MM.1S (cell line): ENCODE results near the gene SLC7A1.
A peak's percentile ranks its signal among the peaks of the same experiment; 100 is the strongest.

Experiments used
- DNase-seq: peaks from one replicate; pipeline ENCODE4 v3.0.0-alpha.2; 2015
- H2AFZ ChIP-seq: fragments of 300-600 bp; sonication (generic); 2 replicates; pipeline ENCODE4 v1.6.0; 2016; ENCODE audit warnings: antibody characterized with exemption, low read length
- H3F3A ChIP-seq: fragments of 300-600 bp; sonication (generic); 2 replicates; pipeline ENCODE4 v1.6.1; 2016; ENCODE audit warnings: mild to moderate bottlenecking, antibody characterized with exemption, low read length, moderate library complexity, mixed read lengths; ENCODE audit not compliant: insufficient read depth
- H3K27ac ChIP-seq: fragments of 300-600 bp; sonication (generic); 2 replicates; pipeline ENCODE4 v1.5.1; 2016; ENCODE audit warnings: mild to moderate bottlenecking, low read length
- H3K27me3 ChIP-seq: fragments of 300-600 bp; sonication (generic); replicated peaks from 2 replicates; pipeline ENCODE4 v1.6.0; 2016; ENCODE audit warnings: low read length; ENCODE audit not compliant: insufficient read depth
- H3K36me3 ChIP-seq: fragments of 300-600 bp; sonication (generic); replicated peaks from 2 replicates; pipeline ENCODE4 v1.6.1; 2016; ENCODE audit warnings: mild to moderate bottlenecking, low read length, mixed read lengths; ENCODE audit not compliant: insufficient read depth
- H3K4me1 ChIP-seq: fragments of 300-600 bp; sonication (generic); 2 replicates; pipeline ENCODE4 v1.6.1; 2016; ENCODE audit warnings: low read length, mixed read lengths
- H3K4me2 ChIP-seq: fragments of 300-600 bp; sonication (generic); 2 replicates; pipeline ENCODE4 v1.6.0; 2016; ENCODE audit warnings: low read depth, low read length
- H3K4me3 ChIP-seq: fragments of 300-600 bp; sonication (generic); 2 replicates; pipeline ENCODE4 v1.5.1; 2016; ENCODE audit warnings: low read length, mixed read lengths
- H3K79me2 ChIP-seq: fragments of 300-600 bp; sonication (generic); 2 replicates; pipeline ENCODE4 v1.6.1; 2016; ENCODE audit warnings: mixed run types, low read length, mixed read lengths
- H3K9ac ChIP-seq: fragments of 300-600 bp; sonication (generic); 2 replicates; pipeline ENCODE4 v1.6.1; 2016; ENCODE audit warnings: low read length, mixed read lengths
- H3K9me2 ChIP-seq: fragments of 300-600 bp; sonication (generic); replicated peaks from 2 replicates; pipeline ENCODE4 v1.6.1; 2016; ENCODE audit warnings: mild to moderate bottlenecking, low read length, mixed read lengths; ENCODE audit not compliant: insufficient read depth
- H3K9me3 ChIP-seq: fragments of 300-600 bp; sonication (generic); replicated peaks from 2 replicates; pipeline ENCODE4 v1.6.1; 2016; ENCODE audit warnings: mild to moderate bottlenecking, low read length, mixed read lengths; ENCODE audit not compliant: insufficient read depth
- H4K20me1 ChIP-seq: fragments of 300-600 bp; sonication (generic); 2 replicates; pipeline ENCODE4 v1.6.1; 2016; ENCODE audit warnings: mild to moderate bottlenecking, low read length, moderate library complexity, mixed read lengths; ENCODE audit not compliant: insufficient read depth
- CTCF ChIP-seq: fragments of 300-600 bp; sonication (generic); IDR thresholded peaks from 2 replicates; pipeline ENCODE4 v1.5.1; 2016; ENCODE audit warnings: antibody characterized with exemption, low read length, mixed read lengths
- EZH2 ChIP-seq: fragments of 300-600 bp; sonication (generic); optimal IDR thresholded peaks from 2 replicates; pipeline ENCODE3; 2017; ENCODE audit warnings: low read depth, mild to moderate bottlenecking, antibody characterized with exemption, low read length, mixed read lengths
- EZH2phosphoT487 ChIP-seq: fragments of 300-600 bp; sonication (generic); IDR thresholded peaks from 2 replicates; pipeline ENCODE4 v1.6.1; 2018; ENCODE audit warnings: antibody characterized with exemption, low read length

The SLC7A1 gene

GRCh38 chr13:29596064-29596418 is 553 bp upstream of the SLC7A1 start:
- no peak for DNase-seq
- Histone ChIP-seq H3K27ac (no peak overlapping the region), H3K4me3 (peak overlapping the region; percentile 50), H3K9ac (peak overlapping the region; percentile 10; the same call in 1 of the 2 replicates), H3K9me2 (no peaks in the 10 kb centered on the region), H3K4me2 (peak overlapping the region; percentile 65; the same call in 1 of the 2 replicates), H3K4me1 (no peaks in the 10 kb centered on the region), H3K27me3 (no peaks in the 10 kb centered on the region), H3K9me3 (no peaks in the 10 kb centered on the region), H4K20me1 (no peaks in the 10 kb centered on the region; the same call in 1 of the 2 replicates), H3K79me2 (peaks cover 41% of the 10 kb centered on the region), H3K36me3 (no peaks in the 10 kb centered on the region), H3F3A (no peaks in the 10 kb centered on the region), H2AFZ (peak overlapping the region; percentile 53; the same call in 1 of the 2 replicates)
- TF ChIP-seq EZH2 (no peak), EZH2phosphoT487 (no peak), CTCF (no peak)

- Histone ChIP-seq H3K4me2 (peak overlapping the region; percentile 52), H3K36me3 (no peaks in the 10 kb centered on the region), H3K9ac (peak overlapping the region; percentile 80), H3K27me3 (no peaks in the 10 kb centered on the region), H4K20me1 (no peaks in the 10 kb centered on the region; the same call in 1 of the 2 replicates), H3K4me3 (peak overlapping the region; percentile 75), H3K9me2 (no peaks in the 10 kb centered on the region), H3K79me2 (peaks cover 53% of the 10 kb centered on the region), H3K9me3 (no peaks in the 10 kb centered on the region), H3K4me1 (no peaks in the 10 kb centered on the region), H2AFZ (peak overlapping the region; percentile 53; the same call in 1 of the 2 replicates), H3K27ac (peak overlapping the region; percentile 62), H3F3A (no peaks in the 10 kb centered on the region)
- no peak for DNase-seq
- no peak for TF ChIP-seq EZH2
- no peak for TF ChIP-seq EZH2phosphoT487
- TF ChIP-seq CTCF = no peak
These were observed 643 bp downstream of the SLC7A1 start for GRCh38 chr13:29594710-29595379.

- Histone ChIP-seq H3K4me2 (peak overlapping the region; percentile 52), H2AFZ (peak overlapping the region; percentile 53; the same call in 1 of the 2 replicates), H3K79me2 (peaks cover 58% of the 10 kb centered on the region), H4K20me1 (no peaks in the 10 kb centered on the region; the same call in 1 of the 2 replicates), H3F3A (no peaks in the 10 kb centered on the region), H3K27ac (peak overlapping the region; percentile 62), H3K4me3 (peak overlapping the region; percentile 75), H3K9me2 (no peaks in the 10 kb centered on the region), H3K36me3 (no peaks in the 10 kb centered on the region), H3K9me3 (no peaks in the 10 kb centered on the region), H3K27me3 (no peaks in the 10 kb centered on the region), H3K4me1 (no peaks in the 10 kb centered on the region), H3K9ac (peak overlapping the region; percentile 80)
- TF ChIP-seq EZH2phosphoT487 = no peak
- TF ChIP-seq EZH2 = no peak
- TF ChIP-seq CTCF = no peak
- DNase-seq = peak; percentile 12
These were observed 1.2 kb downstream of the SLC7A1 start for GRCh38 chr13:29594303-29594709.
